Medulla oblongata (tissue), 1 donor: ENCODE data around the gene SMNDC1.
A peak's percentile ranks its signal among the peaks of the same experiment; 100 is the strongest.
"Not testable (repeated sequence)": the region's sequence is repeated elsewhere in the genome, so short reads cannot be mapped to it uniquely, and the experiment has no call there.

Experiments
- DNase-seq: peaks from one replicate; pipeline ENCODE4 v3.0.0-alpha.2; 2015; ENCODE audit errors: extremely low spot score

The SMNDC1 gene

GRCh38 chr10:110284262-110284661 is 20.5 kb downstream of the SMNDC1 start:
- DNase-seq = no peak

- DNase-seq = peak; percentile 96
Measured at GRCh38 chr10:110279407-110279986, 25.2 kb downstream of the SMNDC1 start.

GRCh38 chr10:110278562-110279406 is 25.9 kb downstream of the SMNDC1 start:
- no peak for DNase-seq

GRCh38 chr10:110277591-110277990 is 27.1 kb downstream of the SMNDC1 start:
- peak; percentile 22 for DNase-seq

- no peak for DNase-seq
Measured at GRCh38 chr10:110276603-110277002, 28.1 kb downstream of the SMNDC1 start.

GRCh38 chr10:110275128-110275729 is 29.5 kb downstream of the SMNDC1 start:
- DNase-seq = peak; percentile 40

- DNase-seq = peak; percentile 24
Measured at GRCh38 chr10:110274647-110275046, 30.1 kb downstream of the SMNDC1 start.

GRCh38 chr10:110274072-110274627 is 30.6 kb downstream of the SMNDC1 start:
- DNase-seq = peak; percentile 31

- DNase-seq = peak; percentile 60
Measured at GRCh38 chr10:110273474-110273873, 31.2 kb downstream of the SMNDC1 start.

GRCh38 chr10:110272995-110273394 is 31.7 kb downstream of the SMNDC1 start:
- DNase-seq = not testable (repeated sequence)

GRCh38 chr10:110269374-110270318 is 35.1 kb downstream of the SMNDC1 start:
- peak; percentile 88 for DNase-seq

GRCh38 chr10:110268971-110269370 is 35.7 kb downstream of the SMNDC1 start:
- DNase-seq = peak; percentile 51

- DNase-seq = peak; percentile 29
Measured at GRCh38 chr10:110268442-110268841, 36.3 kb downstream of the SMNDC1 start.

GRCh38 chr10:110267276-110267675 is 37.4 kb downstream of the SMNDC1 start:
- DNase-seq = no peak

GRCh38 chr10:110265573-110266193 is 39.0 kb downstream of the SMNDC1 start:
- DNase-seq = no peak

- DNase-seq = no peak
Measured at GRCh38 chr10:110263164-110263563, 41.6 kb downstream of the SMNDC1 start.

GRCh38 chr10:110260746-110261477 is 43.8 kb downstream of the SMNDC1 start:
- no peak for DNase-seq

GRCh38 chr10:110259317-110259716 is 45.4 kb downstream of the SMNDC1 start:
- no peak for DNase-seq

- no peak for DNase-seq
Measured at GRCh38 chr10:110258542-110258941, 46.2 kb downstream of the SMNDC1 start.

GRCh38 chr10:110254467-110254866 is 50.3 kb downstream of the SMNDC1 start:
- no peak for DNase-seq
